H1 (cell line): Measurements from ENCODE around the gene ATP13A2.
A peak's percentile ranks its signal among the peaks of the same experiment; 100 is the strongest.

Source experiments
- CHD1 ChIP-seq: IDR thresholded peaks from 2 replicates; pipeline ENCODE4 v1.6.1; 2012; ENCODE audit warnings: low read depth, low read length, improper control_type of control experiment
- CHD2 ChIP-seq: IDR thresholded peaks from 2 replicates; pipeline ENCODE4 v1.6.1; 2012; ENCODE audit warnings: low read length, improper control_type of control experiment
- EP300 ChIP-seq, 2 experiments: IDR thresholded peaks; 1 replicate in 1 of 2; 2 replicates in 1 of 2; pipeline ENCODE4 v1.6.1; 2011 to 2012; ENCODE audit warnings: low read depth in 2 of 2, low read length in 2 of 2, mild to moderate bottlenecking in 2 of 2, borderline replicate concordance in 1 of 2, inconsistent platforms in 1 of 2, moderate library complexity in 1 of 2
- MAFK ChIP-seq: IDR thresholded peaks from 2 replicates; pipeline ENCODE4 v1.6.1; 2012; ENCODE audit warnings: low read depth, mild to moderate bottlenecking, improper control_type of control experiment, low read length
- POLR2A ChIP-seq, 2 experiments: IDR thresholded peaks; 1 replicate in 1 of 2; 2 replicates in 1 of 2; pipeline ENCODE4 v1.6.1; 2011; ENCODE audit warnings: low read depth in 2 of 2, low read length in 2 of 2, mild to moderate bottlenecking in 2 of 2; ENCODE audit errors: control extremely low read depth in 1 of 2
- RFX5 ChIP-seq: IDR thresholded peaks from 2 replicates; pipeline ENCODE4 v1.6.1; 2011; ENCODE audit warnings: low read depth, low read length, improper control_type of control experiment, borderline replicate concordance
- SIN3A ChIP-seq, 2 experiments: IDR thresholded peaks in 1 of 2; conservative IDR thresholded peaks in 1 of 2; 2 replicates each; pipeline ENCODE4 v1.6.1; 2011 to 2012; ENCODE audit warnings: low read length in 2 of 2, improper control_type of control experiment in 1 of 2, low read depth in 1 of 2, mild to moderate bottlenecking in 1 of 2
- SP1 ChIP-seq: IDR thresholded peaks from 2 replicates; pipeline ENCODE4 v1.6.1; 2011; ENCODE audit warnings: low read depth, low read length
- SP2 ChIP-seq: IDR thresholded peaks from 2 replicates; pipeline ENCODE4 v1.6.1; 2012; ENCODE audit warnings: mild to moderate bottlenecking, low read length, inconsistent platforms
- SUZ12 ChIP-seq: fragments of 200-600 bp; sonication (generic); IDR thresholded peaks from 2 replicates; pipeline ENCODE4 v1.6.1; 2012; ENCODE audit warnings: mild to moderate bottlenecking, inconsistent platforms, low read length, moderate library complexity, mixed read lengths
- TEAD4 ChIP-seq: IDR thresholded peaks from 2 replicates; pipeline ENCODE4 v1.6.1; 2012; ENCODE audit warnings: low read depth, low read length, inconsistent platforms, mixed read lengths
- TF ChIP-seq, protein P1 (sequence below), 3 experiments: IDR thresholded peaks; 1 replicate in 2 of 3; 2 replicates in 1 of 3; pipeline versions ENCODE4 v1.5.1 to v1.6.1; 2011; ENCODE audit warnings: low read length in 3 of 3, mild to moderate bottlenecking in 3 of 3, inconsistent platforms in 2 of 3, low read depth in 1 of 3, moderate library complexity in 1 of 3; ENCODE audit not compliant: insufficient read depth in 1 of 3; ENCODE audit errors: control extremely low read depth in 1 of 3
- TF ChIP-seq, protein P2 (sequence below): IDR thresholded peaks from 2 replicates; pipeline ENCODE4 v1.6.1; 2012; ENCODE audit warnings: inconsistent platforms
- TF ChIP-seq, protein P3 (sequence below): IDR thresholded peaks from 2 replicates; pipeline ENCODE4 v1.6.1; 2011; ENCODE audit warnings: low read length, improper control_type of control experiment

DNA sequence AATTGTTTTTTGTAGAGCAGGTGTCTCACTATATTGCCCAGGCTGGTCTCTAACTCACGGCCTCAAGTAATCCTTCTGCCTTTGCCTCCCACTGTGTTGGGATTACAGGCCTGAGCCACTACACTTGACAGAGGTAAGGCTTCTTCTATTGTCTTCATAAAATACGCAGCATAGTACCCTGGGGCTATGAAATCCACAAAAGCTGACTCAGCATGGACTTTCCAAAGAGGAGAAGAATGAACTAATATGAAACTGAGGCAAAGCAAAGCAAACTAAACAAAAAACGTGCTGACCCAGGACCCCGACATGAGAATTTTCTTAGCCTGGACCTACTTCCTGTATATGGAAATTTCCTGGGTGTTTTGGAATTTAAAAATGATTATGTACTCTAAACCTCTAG, 18.5 kb upstream of the ATP13A2 start:
- TF ChIP-seq EP300 (IDR thresholded peaks at IDR 0.05; ENCODE audit: borderline replicate concordance in 1 of 2, low read depth in 2 of 2, low read length in 2 of 2), result no peak
- TF ChIP-seq, protein P1, sequence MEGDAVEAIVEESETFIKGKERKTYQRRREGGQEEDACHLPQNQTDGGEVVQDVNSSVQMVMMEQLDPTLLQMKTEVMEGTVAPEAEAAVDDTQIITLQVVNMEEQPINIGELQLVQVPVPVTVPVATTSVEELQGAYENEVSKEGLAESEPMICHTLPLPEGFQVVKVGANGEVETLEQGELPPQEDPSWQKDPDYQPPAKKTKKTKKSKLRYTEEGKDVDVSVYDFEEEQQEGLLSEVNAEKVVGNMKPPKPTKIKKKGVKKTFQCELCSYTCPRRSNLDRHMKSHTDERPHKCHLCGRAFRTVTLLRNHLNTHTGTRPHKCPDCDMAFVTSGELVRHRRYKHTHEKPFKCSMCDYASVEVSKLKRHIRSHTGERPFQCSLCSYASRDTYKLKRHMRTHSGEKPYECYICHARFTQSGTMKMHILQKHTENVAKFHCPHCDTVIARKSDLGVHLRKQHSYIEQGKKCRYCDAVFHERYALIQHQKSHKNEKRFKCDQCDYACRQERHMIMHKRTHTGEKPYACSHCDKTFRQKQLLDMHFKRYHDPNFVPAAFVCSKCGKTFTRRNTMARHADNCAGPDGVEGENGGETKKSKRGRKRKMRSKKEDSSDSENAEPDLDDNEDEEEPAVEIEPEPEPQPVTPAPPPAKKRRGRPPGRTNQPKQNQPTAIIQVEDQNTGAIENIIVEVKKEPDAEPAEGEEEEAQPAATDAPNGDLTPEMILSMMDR (IDR thresholded peaks at IDR 0.05; ENCODE audit: control extremely low read depth in 1 of 3, insufficient read depth in 1 of 3, low read depth in 1 of 3, low read length in 3 of 3), result no peak
- TF ChIP-seq, protein P2, sequence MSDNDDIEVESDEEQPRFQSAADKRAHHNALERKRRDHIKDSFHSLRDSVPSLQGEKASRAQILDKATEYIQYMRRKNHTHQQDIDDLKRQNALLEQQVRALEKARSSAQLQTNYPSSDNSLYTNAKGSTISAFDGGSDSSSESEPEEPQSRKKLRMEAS, result no peak
- TF ChIP-seq SUZ12, result no peak
- no peak for TF ChIP-seq CHD1
- TF ChIP-seq CHD2, result no peak
- TF ChIP-seq POLR2A (IDR thresholded peaks at IDR 0.05; ENCODE audit: control extremely low read depth in 1 of 2, low read depth in 2 of 2, low read length in 2 of 2), result no peak
- peak; percentile 65 for TF ChIP-seq MAFK
- TF ChIP-seq, protein P3, sequence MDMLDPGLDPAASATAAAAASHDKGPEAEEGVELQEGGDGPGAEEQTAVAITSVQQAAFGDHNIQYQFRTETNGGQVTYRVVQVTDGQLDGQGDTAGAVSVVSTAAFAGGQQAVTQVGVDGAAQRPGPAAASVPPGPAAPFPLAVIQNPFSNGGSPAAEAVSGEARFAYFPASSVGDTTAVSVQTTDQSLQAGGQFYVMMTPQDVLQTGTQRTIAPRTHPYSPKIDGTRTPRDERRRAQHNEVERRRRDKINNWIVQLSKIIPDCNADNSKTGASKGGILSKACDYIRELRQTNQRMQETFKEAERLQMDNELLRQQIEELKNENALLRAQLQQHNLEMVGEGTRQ, result no peak
- no peak for TF ChIP-seq SIN3A (conservative IDR thresholded peaks at IDR 0.05 in 1 of 2, IDR thresholded peaks at IDR 0.05 in 1 of 2; ENCODE audit: low read depth in 1 of 2, low read length in 2 of 2)
- TF ChIP-seq SP2, result no peak
- TF ChIP-seq RFX5, result no peak
- TF ChIP-seq TEAD4, result no peak
- no peak for TF ChIP-seq SP1
